Osteocyte (in vitro differentiated cells): ENCODE data around the gene NEK5. TPM values are rescaled to one million over a fixed set of nuclear protein-coding genes. Genes with fewer than 3 reads are reported as not detected.
"Not testable (repeated sequence)": the region's sequence is repeated elsewhere in the genome, so short reads cannot be mapped to it uniquely, and the experiment has no call there.

Experiments
- DNase-seq: peaks from one replicate; pipeline ENCODE4 v3.0.0; 2021; ENCODE audit warnings: mixed read lengths; ENCODE audit not compliant: unreplicated experiment; ENCODE audit errors: extremely low spot score
- H3K27ac Mint-ChIP-seq: one replicate; pipeline ENCODE4 v1.8.0; 2021; ENCODE audit warnings: mild to moderate bottlenecking, mixed read lengths; ENCODE audit not compliant: unreplicated experiment
- H3K27me3 Mint-ChIP-seq: one replicate; pipeline ENCODE4 v1.8.0; 2021; ENCODE audit warnings: mixed read lengths; ENCODE audit not compliant: unreplicated experiment
- H3K36me3 Mint-ChIP-seq: one replicate; pipeline ENCODE4 v1.8.0; 2021; ENCODE audit warnings: mixed read lengths; ENCODE audit not compliant: unreplicated experiment
- H3K4me1 Mint-ChIP-seq: one replicate; pipeline ENCODE4 v1.8.0; 2021; ENCODE audit warnings: mixed read lengths; ENCODE audit not compliant: unreplicated experiment
- H3K4me3 Mint-ChIP-seq: one replicate; pipeline ENCODE4 v1.8.0; 2021; ENCODE audit warnings: mild to moderate bottlenecking, moderate library complexity, mixed read lengths; ENCODE audit not compliant: unreplicated experiment
- H3K9me3 Mint-ChIP-seq: one replicate; pipeline ENCODE4 v1.8.0; 2021; ENCODE audit warnings: mixed read lengths; ENCODE audit not compliant: unreplicated experiment
- total RNA-seq: library from RNA; stranded (reverse); gene quantifications from 2 replicates; pipeline ENCODE4 v1.2.1, GENCODE V29; 2021
- TF ChIP-seq, protein P1 (sequence below): fragments of 200-600 bp; sonication (generic); IDR thresholded peaks from 2 replicates; pipeline ENCODE4 v1.5.0; 2021; ENCODE audit warnings: antibody characterized with exemption, mild to moderate bottlenecking, moderate library complexity

NEK5 gene
- total RNA-seq, 1 donor from 2014 or later: 0.40 TPM

DNA sequence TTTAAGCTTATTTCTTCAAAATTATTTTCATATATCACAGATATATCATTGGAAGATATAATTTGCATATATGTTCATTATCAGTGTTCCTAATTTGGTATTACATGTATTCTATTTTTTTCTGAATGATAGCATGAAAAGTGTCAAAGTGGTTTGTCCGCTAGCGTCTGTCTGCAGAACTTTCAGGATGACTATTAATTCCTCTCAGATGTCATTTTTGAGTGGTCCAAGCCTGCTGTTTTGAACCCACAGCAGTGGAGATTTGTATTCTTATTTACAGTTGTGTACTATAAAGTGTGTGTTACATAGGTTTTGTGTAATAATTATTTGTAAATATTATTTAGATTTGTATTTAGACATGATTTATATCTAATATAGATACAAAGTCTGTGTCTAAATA, 95.8 kb downstream of the NEK5 start:
- H3K36me3 Mint-ChIP-seq: peaks cover 25% of the 10 kb centered on the region
- no peak for DNase-seq
- no peaks in the 10 kb centered on the region for H3K4me1 Mint-ChIP-seq
- H3K4me3 Mint-ChIP-seq: no peak overlapping the region
- TF ChIP-seq, protein P1, sequence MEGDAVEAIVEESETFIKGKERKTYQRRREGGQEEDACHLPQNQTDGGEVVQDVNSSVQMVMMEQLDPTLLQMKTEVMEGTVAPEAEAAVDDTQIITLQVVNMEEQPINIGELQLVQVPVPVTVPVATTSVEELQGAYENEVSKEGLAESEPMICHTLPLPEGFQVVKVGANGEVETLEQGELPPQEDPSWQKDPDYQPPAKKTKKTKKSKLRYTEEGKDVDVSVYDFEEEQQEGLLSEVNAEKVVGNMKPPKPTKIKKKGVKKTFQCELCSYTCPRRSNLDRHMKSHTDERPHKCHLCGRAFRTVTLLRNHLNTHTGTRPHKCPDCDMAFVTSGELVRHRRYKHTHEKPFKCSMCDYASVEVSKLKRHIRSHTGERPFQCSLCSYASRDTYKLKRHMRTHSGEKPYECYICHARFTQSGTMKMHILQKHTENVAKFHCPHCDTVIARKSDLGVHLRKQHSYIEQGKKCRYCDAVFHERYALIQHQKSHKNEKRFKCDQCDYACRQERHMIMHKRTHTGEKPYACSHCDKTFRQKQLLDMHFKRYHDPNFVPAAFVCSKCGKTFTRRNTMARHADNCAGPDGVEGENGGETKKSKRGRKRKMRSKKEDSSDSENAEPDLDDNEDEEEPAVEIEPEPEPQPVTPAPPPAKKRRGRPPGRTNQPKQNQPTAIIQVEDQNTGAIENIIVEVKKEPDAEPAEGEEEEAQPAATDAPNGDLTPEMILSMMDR: no peak
- H3K27ac Mint-ChIP-seq: no peak overlapping the region
- H3K9me3 Mint-ChIP-seq: peaks cover 5% of the 10 kb centered on the region
- no peaks in the 10 kb centered on the region for H3K27me3 Mint-ChIP-seq

DNA sequence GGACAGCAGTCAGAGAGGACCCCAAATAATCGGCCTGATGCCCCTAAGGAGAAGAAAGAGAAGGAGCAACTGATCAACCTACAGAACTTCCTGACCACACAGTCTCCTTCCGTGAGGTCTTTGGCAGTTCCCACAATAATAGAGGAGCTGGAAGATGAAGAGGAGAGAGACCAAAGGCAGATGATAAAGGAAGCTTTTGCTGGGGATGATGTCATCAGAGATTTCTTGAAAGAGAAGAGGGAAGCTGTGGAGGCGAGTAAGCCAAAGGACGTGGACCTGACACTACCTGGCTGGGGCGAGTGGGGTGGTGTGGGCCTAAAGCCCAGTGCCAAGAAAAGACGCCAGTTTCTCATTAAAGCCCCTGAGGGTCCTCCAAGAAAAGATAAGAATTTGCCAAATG, 98.5 kb downstream of the NEK5 start:
- DNase-seq, H3K4me3 Mint-ChIP-seq, H3K4me1 Mint-ChIP-seq, H3K27ac Mint-ChIP-seq, H3K27me3 Mint-ChIP-seq: not testable (repeated sequence)
- Mint-ChIP-seq H3K9me3 (peaks cover 20% of the 10 kb centered on the region), H3K36me3 (peaks cover 46% of the 10 kb centered on the region)

DNA sequence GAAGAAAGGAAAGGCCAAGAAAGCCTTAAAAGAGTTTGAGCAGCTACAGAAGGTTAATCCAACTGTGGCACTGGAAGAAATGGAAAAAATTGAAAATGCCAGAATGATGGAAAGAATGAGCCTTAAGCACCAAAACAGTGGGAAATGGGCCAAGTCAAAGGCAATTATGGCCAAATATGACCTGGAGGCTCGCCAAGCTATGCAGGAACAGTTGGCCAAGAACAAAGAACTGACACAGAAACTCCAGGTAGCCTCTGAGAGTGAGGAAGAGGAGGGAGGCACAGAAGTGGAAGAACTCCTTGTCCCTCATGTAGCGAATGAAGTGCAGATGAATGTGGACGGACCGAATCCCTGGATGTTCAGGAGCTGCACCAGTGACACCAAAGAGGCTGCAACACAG, 99.3 kb downstream of the NEK5 start:
- H3K36me3 Mint-ChIP-seq: peaks cover 55% of the 10 kb centered on the region
- TF ChIP-seq, protein P1: no peak
- no peak overlapping the region for H3K4me3 Mint-ChIP-seq
- H3K4me1 Mint-ChIP-seq: no peaks in the 10 kb centered on the region
- DNase-seq: no peak
- no peak overlapping the region for H3K27ac Mint-ChIP-seq
- H3K9me3 Mint-ChIP-seq: peaks cover 20% of the 10 kb centered on the region
- no peaks in the 10 kb centered on the region for H3K27me3 Mint-ChIP-seq

DNA sequence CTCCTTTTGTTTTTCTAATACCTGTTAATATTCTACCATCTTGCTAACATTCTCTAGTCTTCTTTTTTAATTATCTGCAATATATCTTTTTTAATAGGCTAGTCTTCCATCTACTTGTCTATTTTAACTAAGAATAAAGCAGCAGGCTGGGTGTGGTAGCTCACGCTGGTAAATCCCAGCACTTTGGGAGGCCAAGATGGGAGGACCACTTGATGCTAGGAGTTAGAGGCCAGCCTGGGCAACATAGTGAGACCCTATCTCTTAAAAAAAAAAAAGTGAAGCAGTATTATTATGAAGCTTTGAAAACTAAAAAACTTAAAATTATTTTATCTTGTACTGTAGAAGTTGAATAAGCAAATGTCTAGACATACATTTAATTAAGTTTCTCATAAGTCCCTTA, 101.0 kb downstream of the NEK5 start:
- H3K27ac Mint-ChIP-seq: no peak overlapping the region
- H3K4me3 Mint-ChIP-seq: no peak overlapping the region
- H3K4me1 Mint-ChIP-seq: no peaks in the 10 kb centered on the region
- H3K27me3 Mint-ChIP-seq: no peaks in the 10 kb centered on the region
- TF ChIP-seq, protein P1: no peak
- peaks cover 20% of the 10 kb centered on the region for H3K9me3 Mint-ChIP-seq
- no peak for DNase-seq
- H3K36me3 Mint-ChIP-seq: peaks cover 65% of the 10 kb centered on the region

GRCh38 chr13:52026246-52026626, 102.6 kb downstream of the NEK5 start:
- Mint-ChIP-seq H3K27me3 (no peaks in the 10 kb centered on the region), H3K4me1 (no peaks in the 10 kb centered on the region), H3K4me3 (no peak overlapping the region), H3K27ac (no peak overlapping the region), H3K9me3 (peaks cover 20% of the 10 kb centered on the region), H3K36me3 (peaks cover 66% of the 10 kb centered on the region)
- TF ChIP-seq, protein P1: no peak
- DNase-seq: no peak
